Mesendoderm (in vitro differentiated cells): Measurements from ENCODE around the gene C1orf146.
"Not testable (repeated sequence)": the region's sequence is repeated elsewhere in the genome, so short reads cannot be mapped to it uniquely, and the experiment has no call there.

Experiments
- DNase-seq: peaks from one replicate; pipeline ENCODE4 v3.0.0; 2013
- H2AK5ac ChIP-seq: 2 replicates; pipeline ENCODE4 v1.6.1; 2013; ENCODE audit warnings: low read length, inconsistent platforms
- H2BK120ac ChIP-seq: 2 replicates; pipeline ENCODE4 v1.6.1; 2013; ENCODE audit warnings: low read depth, mild to moderate bottlenecking, low read length, moderate library complexity, mixed read lengths
- H2BK15ac ChIP-seq: replicated peaks from 2 replicates; pipeline ENCODE4 v1.6.1; 2013; ENCODE audit warnings: low read depth, mild to moderate bottlenecking, moderate library complexity
- H2BK5ac ChIP-seq: 2 replicates; pipeline ENCODE4 v1.6.1; 2013; ENCODE audit warnings: low read length, inconsistent platforms
- H3K18ac ChIP-seq: 2 replicates; pipeline ENCODE4 v1.6.1; 2013; ENCODE audit warnings: mild to moderate bottlenecking, low read length, mixed read lengths
- H3K23ac ChIP-seq: one replicate; pipeline ENCODE4 v1.6.1; 2013; ENCODE audit warnings: low read length
- H3K27ac ChIP-seq: 2 replicates; pipeline ENCODE4 v1.5.1; 2013; ENCODE audit warnings: low read depth, mild to moderate bottlenecking, inconsistent platforms, low read length, moderate library complexity
- H3K27me3 ChIP-seq: 2 replicates; pipeline ENCODE4 v1.6.1; 2013; ENCODE audit warnings: low read length, control low read depth, mild to moderate bottlenecking, inconsistent platforms; ENCODE audit not compliant: insufficient read depth, poor library complexity
- H3K36me3 ChIP-seq: 2 replicates; pipeline ENCODE4 v1.6.1; 2013; ENCODE audit warnings: low read length, inconsistent platforms; ENCODE audit not compliant: control insufficient read depth, insufficient read depth
- H3K4ac ChIP-seq: one replicate; pipeline ENCODE4 v1.6.1; 2013; ENCODE audit warnings: low read depth, mild to moderate bottlenecking, low read length, moderate library complexity
- H3K4me1 ChIP-seq: 2 replicates; pipeline ENCODE4 v1.6.1; 2013; ENCODE audit warnings: low read depth, low read length, inconsistent platforms; ENCODE audit not compliant: control insufficient read depth
- H3K4me2 ChIP-seq: 2 replicates; pipeline ENCODE4 v1.6.1; 2013; ENCODE audit warnings: low read length
- H3K4me3 ChIP-seq: 2 replicates; pipeline ENCODE4 v1.5.1; 2013; ENCODE audit warnings: mild to moderate bottlenecking, low read length
- H3K56ac ChIP-seq: one replicate; pipeline ENCODE4 v1.6.1; 2013; ENCODE audit warnings: low read length
- H3K79me1 ChIP-seq: 2 replicates; pipeline ENCODE4 v1.6.1; 2013; ENCODE audit warnings: low read length, inconsistent platforms
- H3K79me2 ChIP-seq: 2 replicates; pipeline ENCODE4 v1.6.1; 2013; ENCODE audit warnings: mild to moderate bottlenecking, low read length; ENCODE audit not compliant: control insufficient read depth, insufficient read depth
- H3K9ac ChIP-seq: 2 replicates; pipeline ENCODE4 v1.6.1; 2013; ENCODE audit warnings: low read length, inconsistent platforms
- H4K5ac ChIP-seq: one replicate; pipeline ENCODE4 v1.6.1; 2013; ENCODE audit warnings: low read length
- H4K8ac ChIP-seq: one replicate; pipeline ENCODE4 v1.6.1; 2013; ENCODE audit warnings: low read depth, mild to moderate bottlenecking, control low read depth, low read length, moderate library complexity
- whole genome bisulfite sequencing: extraction: QIAGEN DNeasy Blood & Tissue Kit; methylation state at CpG from one replicate; pipeline ENCODE4 v1.1.7; 2013; ENCODE audit warnings: low lambda C conversion rate, missing lambda C conversion rate; ENCODE audit not compliant: insufficient coverage; ENCODE audit errors: extremely low coverage; 5-methylcytosine and 5-hydroxymethylcytosine counted together

The C1orf146 gene

DNA sequence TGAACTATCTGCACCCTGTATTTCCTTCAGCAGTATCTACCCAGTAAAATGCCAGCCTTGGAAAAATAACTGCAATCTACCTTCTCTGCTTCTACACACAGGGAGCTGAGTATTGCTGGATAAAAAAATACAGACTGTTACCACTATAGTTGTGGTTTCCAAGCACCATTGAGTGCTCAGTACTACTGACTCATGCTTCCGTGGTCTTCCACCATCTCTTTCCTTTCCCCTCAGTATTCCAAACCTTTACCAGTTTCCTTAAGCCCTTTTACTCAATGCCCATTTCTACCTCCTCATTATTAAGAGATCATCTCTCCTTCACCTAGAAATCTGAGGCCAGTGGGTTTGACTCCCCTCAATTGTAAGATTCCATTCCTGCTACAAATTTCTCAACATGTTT lies 57.2 kb downstream of the C1orf146 start:
- Histone ChIP-seq H3K4me2 (no peak overlapping the region), H2BK120ac (no peak overlapping the region), H4K8ac (no peak overlapping the region), H3K79me1 (no peaks in the 10 kb centered on the region), H3K79me2 (no peaks in the 10 kb centered on the region), H3K36me3 (no peaks in the 10 kb centered on the region), H3K56ac (no peak overlapping the region), H3K23ac (no peak overlapping the region), H3K4ac (no peak overlapping the region), H3K9ac (no peak overlapping the region), H3K27me3 (no peaks in the 10 kb centered on the region), H2BK15ac (no peak overlapping the region), H3K4me1 (no peaks in the 10 kb centered on the region), H3K4me3 (no peak overlapping the region), H2AK5ac (no peak overlapping the region), H3K27ac (no peak overlapping the region), H2BK5ac (no peak overlapping the region), H3K18ac (no peak overlapping the region), H4K5ac (no peak overlapping the region)
- no peak for DNase-seq
- WGBS, result no CpG with 5 or more reads among the region's 1 CpG

DNA sequence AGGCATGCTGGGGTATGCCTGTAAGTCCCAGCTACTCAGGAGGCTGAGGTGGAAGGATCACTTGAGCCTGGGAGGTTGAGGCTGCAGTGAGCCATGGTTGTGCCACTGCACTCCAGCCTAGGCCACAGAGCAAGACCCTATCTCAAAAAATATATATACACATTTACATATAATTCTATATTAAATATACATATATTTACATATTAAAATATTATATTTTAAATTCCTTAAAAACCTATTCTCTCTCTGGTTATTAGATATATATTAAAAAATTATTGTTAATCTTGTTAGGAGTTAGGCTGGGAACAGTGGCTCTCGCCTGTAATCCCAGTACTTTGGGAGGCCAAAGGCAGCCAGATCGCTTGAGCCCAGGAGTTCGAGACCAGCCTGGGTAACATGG lies 58.4 kb downstream of the C1orf146 start:
- no peaks in the 10 kb centered on the region for H3K79me1 ChIP-seq
- no peak overlapping the region for H3K23ac ChIP-seq
- no peaks in the 10 kb centered on the region for H3K27me3 ChIP-seq
- no peak overlapping the region for H3K56ac ChIP-seq
- H2BK120ac ChIP-seq, result no peak overlapping the region
- H3K9ac ChIP-seq, result no peak overlapping the region
- no peaks in the 10 kb centered on the region for H3K4me1 ChIP-seq
- H3K4ac ChIP-seq, result no peak overlapping the region
- no peak overlapping the region for H3K4me3 ChIP-seq
- no peak overlapping the region for H3K18ac ChIP-seq
- no peaks in the 10 kb centered on the region for H3K79me2 ChIP-seq
- H3K4me2 ChIP-seq, result no peak overlapping the region
- no peaks in the 10 kb centered on the region for H3K36me3 ChIP-seq
- no peak overlapping the region for H2AK5ac ChIP-seq
- no peak overlapping the region for H4K8ac ChIP-seq
- H2BK5ac ChIP-seq, result no peak overlapping the region
- H3K27ac ChIP-seq, result no peak overlapping the region
- WGBS, result no CpG with 5 or more reads among the region's 3 CpGs
- no peak overlapping the region for H4K5ac ChIP-seq
- H2BK15ac ChIP-seq, result no peak overlapping the region
- no peak for DNase-seq

GRCh38 chr1:92277105-92277723 lies 59.5 kb downstream of the C1orf146 start:
- Histone ChIP-seq H2BK15ac (no peak overlapping the region), H3K27ac (no peak overlapping the region), H3K4ac (no peak overlapping the region), H3K79me1 (no peaks in the 10 kb centered on the region), H3K79me2 (no peaks in the 10 kb centered on the region), H3K56ac (no peak overlapping the region), H3K18ac (no peak overlapping the region), H3K4me1 (no peaks in the 10 kb centered on the region), H3K9ac (no peak overlapping the region), H3K4me2 (no peak overlapping the region), H4K5ac (no peak overlapping the region), H3K36me3 (no peaks in the 10 kb centered on the region), H2BK120ac (no peak overlapping the region), H4K8ac (no peak overlapping the region), H3K23ac (no peak overlapping the region), H2BK5ac (no peak overlapping the region), H2AK5ac (no peak overlapping the region), H3K27me3 (no peaks in the 10 kb centered on the region), H3K4me3 (no peak overlapping the region)
- no CpG with 5 or more reads among the region's 4 CpGs for WGBS
- no peak for DNase-seq

- not testable (repeated sequence) for H3K36me3 ChIP-seq, H2BK120ac ChIP-seq, H2AK5ac ChIP-seq, H3K18ac ChIP-seq, H3K4me1 ChIP-seq, DNase-seq, H3K27me3 ChIP-seq, H3K23ac ChIP-seq, H4K8ac ChIP-seq, H3K79me1 ChIP-seq, H3K79me2 ChIP-seq, H2BK15ac ChIP-seq, H3K4me2 ChIP-seq, H3K9ac ChIP-seq, H3K27ac ChIP-seq, H3K4me3 ChIP-seq, H3K56ac ChIP-seq, H4K5ac ChIP-seq, H2BK5ac ChIP-seq, H3K4ac ChIP-seq
- WGBS, result no CpG with 5 or more reads among the region's 15 CpGs
These were observed 62.1 kb downstream of the C1orf146 start for GRCh38 chr1:92279781-92280180.

DNA sequence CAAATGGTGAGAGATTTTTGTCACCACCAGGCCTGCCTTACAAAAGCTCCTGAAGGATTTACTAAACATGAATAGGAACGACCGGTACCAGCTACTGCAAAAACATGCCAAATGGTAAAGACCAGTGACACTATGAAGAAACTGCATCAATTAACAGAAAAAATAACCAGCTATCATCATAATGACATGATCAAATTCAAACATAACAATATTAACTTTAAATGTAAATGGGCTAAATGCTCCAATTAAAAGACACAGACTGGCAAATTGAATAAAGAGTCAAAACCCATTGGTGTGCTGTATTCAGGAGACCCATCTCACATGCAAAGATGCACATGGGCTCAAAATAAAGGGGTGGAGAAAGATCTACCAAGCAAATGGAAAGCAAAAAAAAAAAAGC lies 63.7 kb downstream of the C1orf146 start:
- DNase-seq, H4K8ac ChIP-seq, H2AK5ac ChIP-seq, H3K56ac ChIP-seq, H3K23ac ChIP-seq, H2BK120ac ChIP-seq, H3K79me1 ChIP-seq, H4K5ac ChIP-seq, H3K4ac ChIP-seq, H3K4me2 ChIP-seq, H2BK15ac ChIP-seq, H3K27me3 ChIP-seq, H3K4me1 ChIP-seq, H3K36me3 ChIP-seq, H2BK5ac ChIP-seq, H3K18ac ChIP-seq, H3K27ac ChIP-seq, H3K79me2 ChIP-seq, H3K9ac ChIP-seq, H3K4me3 ChIP-seq: not testable (repeated sequence)
- WGBS, result no CpG with 5 or more reads among the region's 2 CpGs

DNA sequence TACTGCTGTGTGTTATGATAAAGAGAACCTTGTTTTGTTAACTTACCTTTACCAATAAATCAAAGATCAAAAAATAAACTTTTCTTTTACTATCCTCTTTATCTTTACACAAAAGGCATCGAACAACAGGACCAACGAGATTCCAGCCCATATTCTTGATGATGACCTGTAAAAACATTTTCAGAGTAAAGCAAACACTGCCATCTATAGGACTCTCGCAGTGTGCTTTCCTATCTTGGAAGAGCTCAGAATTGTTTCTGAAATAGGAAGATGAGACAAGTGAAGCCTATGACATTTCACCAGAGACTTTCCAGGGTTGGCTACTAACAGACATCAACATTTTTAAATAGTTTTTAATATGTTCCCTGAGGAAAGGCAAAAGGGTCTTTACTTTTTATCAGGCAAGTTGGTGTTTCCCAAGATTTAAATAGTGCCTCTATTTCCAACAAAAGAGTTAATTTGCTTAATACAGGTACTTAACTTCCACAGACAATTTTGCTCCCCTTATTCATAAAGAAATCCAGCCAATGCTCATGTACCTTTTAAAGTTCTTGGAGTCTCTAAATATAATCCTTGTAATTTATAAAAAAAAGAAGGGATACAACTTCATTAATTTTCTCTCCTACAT lies 73.8 kb downstream of the C1orf146 start:
- peak; percentile 67 for DNase-seq
- no CpG with 5 or more reads among the region's 3 CpGs for WGBS
- no peak overlapping the region for H2BK15ac ChIP-seq
- H3K27me3 ChIP-seq, result no peaks in the 10 kb centered on the region
- H2AK5ac ChIP-seq, result no peak overlapping the region
- H3K23ac ChIP-seq, result no peak overlapping the region
- H3K56ac ChIP-seq, result no peak overlapping the region
- no peak overlapping the region for H3K18ac ChIP-seq
- no peak overlapping the region for H3K9ac ChIP-seq
- H3K27ac ChIP-seq, result no peak overlapping the region
- H2BK5ac ChIP-seq, result no peak overlapping the region
- no peak overlapping the region for H2BK120ac ChIP-seq
- H3K4me2 ChIP-seq, result no peak overlapping the region
- no peak overlapping the region for H4K5ac ChIP-seq
- peaks cover 6% of the 10 kb centered on the region for H3K36me3 ChIP-seq
- no peak overlapping the region for H4K8ac ChIP-seq
- H3K4ac ChIP-seq, result no peak overlapping the region
- no peaks in the 10 kb centered on the region for H3K4me1 ChIP-seq
- H3K79me1 ChIP-seq, result no peaks in the 10 kb centered on the region
- H3K79me2 ChIP-seq, result no peaks in the 10 kb centered on the region
- no peak overlapping the region for H3K4me3 ChIP-seq
